ENCODE measurements around the gene MIF4GD. TPM values are rescaled to one million over a fixed set of nuclear protein-coding genes. Genes with fewer than 3 reads are reported as not detected.

Gene MIF4GD
- total RNA-seq, 2 donors from 2014 or later = 14.1 to 31.4 TPM

DNA sequence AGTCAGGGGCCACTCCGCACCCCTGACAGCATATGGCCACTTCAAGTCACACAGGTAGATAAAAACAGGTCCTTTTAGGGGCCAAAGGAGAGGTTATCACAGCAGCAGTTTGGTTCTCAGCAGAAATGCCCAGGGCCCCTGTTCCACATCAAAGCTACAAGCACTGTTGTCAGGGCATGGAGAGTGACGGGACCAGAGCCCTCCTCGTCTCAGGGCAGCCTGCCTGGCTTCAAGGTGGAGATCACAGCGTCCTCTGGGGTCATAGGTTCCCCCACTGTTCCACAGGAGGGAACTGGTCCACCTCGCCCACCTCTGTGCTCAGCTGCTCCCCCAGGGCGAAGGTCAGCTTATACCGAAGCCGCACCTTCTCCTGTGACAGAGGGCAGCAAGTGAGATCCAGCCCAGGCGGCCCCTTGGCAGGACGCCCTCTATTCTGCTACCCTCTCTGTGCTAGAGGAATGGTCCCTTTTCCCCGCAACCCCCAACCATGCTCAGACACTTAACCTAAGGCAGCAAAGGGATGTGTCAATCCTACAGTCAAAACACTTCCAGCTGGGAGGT lies 32.9 kb downstream of the MIF4GD start:
- Histone ChIP-seq H3K36me3 (peaks cover 14 to 40% of the 10 kb centered on the region in 2 donors), H3K27ac (no peak overlapping the region), H3K4me3 (no peak overlapping the region), H3K9me3 (no peaks in the 10 kb centered on the region), H3K4me1 (replicated peaks) (no peaks in the 10 kb centered on the region), H3K27me3 (replicated peaks; ENCODE audit: insufficient read depth) (no peaks in the 10 kb centered on the region)
- intact Hi-C loops (cut with DNase I) = no loop called here
- 82% methylated on average over 8 of the region's 11 CpGs for WGBS
- no peak for TF ChIP-seq POLR2AphosphoS5 (IDR thresholded peaks at IDR 0.05)
- TF ChIP-seq, protein P1, sequence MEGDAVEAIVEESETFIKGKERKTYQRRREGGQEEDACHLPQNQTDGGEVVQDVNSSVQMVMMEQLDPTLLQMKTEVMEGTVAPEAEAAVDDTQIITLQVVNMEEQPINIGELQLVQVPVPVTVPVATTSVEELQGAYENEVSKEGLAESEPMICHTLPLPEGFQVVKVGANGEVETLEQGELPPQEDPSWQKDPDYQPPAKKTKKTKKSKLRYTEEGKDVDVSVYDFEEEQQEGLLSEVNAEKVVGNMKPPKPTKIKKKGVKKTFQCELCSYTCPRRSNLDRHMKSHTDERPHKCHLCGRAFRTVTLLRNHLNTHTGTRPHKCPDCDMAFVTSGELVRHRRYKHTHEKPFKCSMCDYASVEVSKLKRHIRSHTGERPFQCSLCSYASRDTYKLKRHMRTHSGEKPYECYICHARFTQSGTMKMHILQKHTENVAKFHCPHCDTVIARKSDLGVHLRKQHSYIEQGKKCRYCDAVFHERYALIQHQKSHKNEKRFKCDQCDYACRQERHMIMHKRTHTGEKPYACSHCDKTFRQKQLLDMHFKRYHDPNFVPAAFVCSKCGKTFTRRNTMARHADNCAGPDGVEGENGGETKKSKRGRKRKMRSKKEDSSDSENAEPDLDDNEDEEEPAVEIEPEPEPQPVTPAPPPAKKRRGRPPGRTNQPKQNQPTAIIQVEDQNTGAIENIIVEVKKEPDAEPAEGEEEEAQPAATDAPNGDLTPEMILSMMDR (IDR thresholded peaks at IDR 0.05) = no peak
- no peak for TF ChIP-seq POLR2A (IDR thresholded peaks at IDR 0.05)
- DNase-seq (ENCODE audit: low spot score) = no peak

DNA sequence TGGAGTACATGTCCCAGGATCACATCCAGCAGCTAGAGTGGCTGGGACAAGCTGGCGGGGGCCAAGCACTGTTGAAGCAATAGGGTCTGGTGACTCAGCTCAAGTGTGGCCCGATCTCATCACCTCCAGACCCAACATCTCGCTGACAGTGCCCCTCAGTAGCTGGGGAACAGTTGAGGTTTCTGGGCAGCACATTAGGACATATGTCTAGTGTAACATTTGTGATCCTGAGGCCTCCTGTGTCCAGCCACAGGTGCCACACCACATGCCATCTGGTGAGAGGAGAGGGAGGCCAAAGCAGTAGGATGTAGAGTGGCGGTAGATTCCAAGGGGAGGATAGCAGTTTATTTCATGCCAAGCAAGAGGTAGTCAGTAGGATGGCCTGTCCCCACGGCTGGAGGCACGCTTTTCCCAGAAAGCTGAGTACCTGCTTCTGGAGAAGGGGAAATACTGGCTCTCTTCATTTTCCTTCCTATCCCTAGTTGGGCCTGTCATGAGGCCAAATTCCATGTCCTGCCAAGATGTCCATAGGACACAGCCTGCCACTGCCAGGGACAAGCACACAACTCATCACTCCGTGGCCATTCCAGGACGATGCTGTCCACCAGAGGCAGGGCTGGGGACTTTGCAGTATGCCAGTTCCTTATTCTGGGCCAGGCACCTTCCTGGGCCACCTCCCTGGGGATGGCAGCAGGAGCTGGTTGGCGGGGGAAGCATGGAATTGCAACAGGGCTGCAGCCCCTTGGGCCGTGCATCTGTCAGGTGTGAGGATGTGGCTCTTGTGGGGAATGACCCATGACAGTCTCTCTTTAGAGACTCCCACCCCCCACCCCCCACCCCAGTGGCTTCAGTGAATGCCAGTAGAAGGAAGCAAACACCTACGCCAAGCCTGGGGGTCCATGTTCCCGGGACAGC lies 33.7 kb downstream of the MIF4GD start:
- peaks cover 18 to 36% of the 10 kb centered on the region in 2 donors for H3K36me3 ChIP-seq

DNA sequence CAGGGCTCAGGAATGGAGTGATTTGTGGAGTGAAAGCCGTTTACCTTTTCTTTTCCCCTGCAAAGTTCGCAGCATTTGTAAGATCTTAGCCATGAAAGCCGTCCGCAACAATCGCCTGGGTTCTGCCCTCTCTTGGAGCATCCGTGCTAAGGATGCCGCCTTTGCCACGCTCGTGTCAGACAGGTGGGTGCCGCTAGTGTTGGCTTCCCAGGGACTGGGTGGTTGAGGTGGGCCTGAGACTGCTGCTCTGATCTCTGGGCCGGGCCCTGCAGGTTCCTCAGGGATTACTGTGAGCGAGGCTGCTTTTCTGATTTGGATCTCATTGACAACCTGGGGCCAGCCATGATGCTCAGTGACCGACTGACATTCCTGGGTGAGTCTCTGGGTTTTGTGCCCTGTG lies 38.2 kb downstream of the MIF4GD start:
- WGBS = 96% methylated on average over 13 of the region's 13 CpGs
- no peak for DNase-seq (ENCODE audit: low spot score)
- Histone ChIP-seq H3K9me3 (no peaks in the 10 kb centered on the region), H3K4me3 (no peak overlapping the region), H3K4me1 (replicated peaks) (no peaks in the 10 kb centered on the region), H3K27me3 (replicated peaks; ENCODE audit: insufficient read depth) (no peaks in the 10 kb centered on the region), H3K36me3 (peaks cover 14 to 24% of the 10 kb centered on the region in 2 donors), H3K27ac (no peak overlapping the region)
- intact Hi-C loops (cut with DNase I) = no loop called here
- TF ChIP-seq POLR2AphosphoS5 (IDR thresholded peaks at IDR 0.05) (no peak), POLR2A (IDR thresholded peaks at IDR 0.05) (no peak)
- TF ChIP-seq, protein P1 (IDR thresholded peaks at IDR 0.05) = no peak

More for the DNA sequence above, 33.7 kb downstream of the MIF4GD start:
- TF ChIP-seq, protein P1 (IDR thresholded peaks at IDR 0.05) = no peak
- TF ChIP-seq POLR2A (IDR thresholded peaks at IDR 0.05) = no peak
- TF ChIP-seq POLR2AphosphoS5 (IDR thresholded peaks at IDR 0.05) = no peak
- Histone ChIP-seq H3K27me3 (replicated peaks; ENCODE audit: insufficient read depth) (no peaks in the 10 kb centered on the region), H3K4me3 (no peak overlapping the region), H3K4me1 (replicated peaks) (no peaks in the 10 kb centered on the region), H3K9me3 (no peaks in the 10 kb centered on the region), H3K27ac (no peak overlapping the region)
- no peak for DNase-seq (ENCODE audit: low spot score)
- intact Hi-C loops (cut with DNase I) = no loop called here
- WGBS = 71% methylated on average over 12 of the region's 12 CpGs

DNA sequence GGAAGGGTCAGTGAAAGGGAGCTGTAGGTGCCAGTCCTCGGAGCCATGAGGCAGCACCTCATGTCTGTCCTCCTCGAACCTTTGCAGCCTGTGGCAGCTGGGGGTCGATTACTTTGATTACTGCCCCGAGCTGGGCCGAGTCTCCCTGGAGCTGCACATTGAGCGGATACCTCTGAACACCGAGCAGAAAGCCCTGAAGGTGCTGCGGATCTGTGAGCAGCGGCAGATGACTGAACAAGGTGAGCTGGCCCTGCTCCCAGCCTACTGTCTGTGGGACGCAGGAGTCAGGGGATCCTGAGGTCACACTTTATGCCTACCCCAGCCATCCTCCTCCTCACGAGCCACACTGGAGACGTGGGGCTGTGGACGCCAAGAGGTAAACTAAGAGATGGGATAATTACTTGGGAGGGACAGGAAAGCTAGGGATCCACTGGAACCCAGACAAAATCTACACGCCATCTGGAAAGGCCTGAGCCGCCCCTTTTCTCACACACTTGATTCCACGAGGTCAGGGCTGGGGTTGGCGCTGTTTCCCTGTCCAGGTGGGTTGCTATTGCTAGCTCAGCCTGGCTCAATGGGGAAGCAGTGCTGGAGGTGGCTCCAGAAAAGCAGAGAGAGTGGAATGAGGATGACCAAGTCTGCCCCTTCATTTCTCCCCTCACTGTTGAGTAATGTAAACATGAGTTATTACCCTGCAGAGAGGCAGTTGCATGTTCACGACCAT lies 39.1 kb downstream of the MIF4GD start:
- intact Hi-C loops (cut with DNase I) = no loop called here
- Histone ChIP-seq H3K27me3 (replicated peaks; ENCODE audit: insufficient read depth) (no peaks in the 10 kb centered on the region), H3K36me3 (peaks cover 14 to 19% of the 10 kb centered on the region in 2 donors), H3K9me3 (no peaks in the 10 kb centered on the region), H3K27ac (no peak overlapping the region), H3K4me3 (no peak overlapping the region), H3K4me1 (replicated peaks) (no peaks in the 10 kb centered on the region)
- DNase-seq (ENCODE audit: low spot score) = no peak
- TF ChIP-seq POLR2AphosphoS5 (IDR thresholded peaks at IDR 0.05) (no peak), POLR2A (IDR thresholded peaks at IDR 0.05) (no peak)
- TF ChIP-seq, protein P1 (IDR thresholded peaks at IDR 0.05) = no peak
- WGBS = 92% methylated on average over 18 of the region's 18 CpGs

Data from prostate gland (tissue), 2 donors.